HEK293 (cell line): ENCODE measurements around the gene OTOF.

Experiments
- CTCF ChIA-PET: fragments of 350-600 bp; formaldehyde crosslinking; extraction: SDS; loops from one replicate; lab custom pipeline; 2021; ENCODE audit warnings: antibody characterized with exemption; lab: Yijun Ruan, JAX
- POLR2A ChIA-PET: fragments of 300-600 bp; formaldehyde crosslinking; extraction: SDS; loops from one replicate; lab custom pipeline; 2020; ENCODE audit warnings: antibody characterized with exemption, inconsistent platforms; lab: Yijun Ruan, JAX
- H3K27ac ChIP-seq: fragments of 200-500 bp; sonication (Bioruptor generic); 2 replicates; pipeline ENCODE4 v1.5.1; 2014; ENCODE audit warnings: low read depth, low read length, control low read depth, inconsistent platforms; ENCODE audit errors: extremely low read depth
- H3K36me3 ChIP-seq, 2 experiments: fragments of 200-500 bp in 1 of 2; sonication (Bioruptor generic) in 1 of 2; 1 replicate in 1 of 2; 2 replicates in 1 of 2; pipeline ENCODE4 v1.5.1; 2014 to 2017; ENCODE audit warnings: inconsistent platforms in 2 of 2, low read length in 2 of 2; ENCODE audit not compliant: control insufficient read depth in 2 of 2, insufficient read depth in 1 of 2
- H3K4me1 ChIP-seq: fragments of 200-500 bp; sonication (Bioruptor generic); 2 replicates; pipeline ENCODE4 v1.5.1; 2014; ENCODE audit warnings: mild to moderate bottlenecking, low read length, inconsistent platforms; ENCODE audit not compliant: control insufficient read depth, insufficient read depth
- H3K4me3 ChIP-seq: 2 replicates; pipeline ENCODE4 v1.5.1; 2011; ENCODE audit warnings: low read depth, mild to moderate bottlenecking, control low read depth, low read length, moderate library complexity
- H3K9me3 ChIP-seq: fragments of 200-500 bp; sonication (Bioruptor generic); 2 replicates; pipeline ENCODE4 v1.5.1; 2014; ENCODE audit warnings: low read depth, low read length, inconsistent platforms; ENCODE audit not compliant: control insufficient read depth, insufficient read depth
- ATF2 ChIP-seq: fragments of 450-650 bp; formaldehyde crosslinking; IDR thresholded peaks from 2 replicates; pipeline ENCODE4 v1.5.1; 2016; ENCODE audit warnings: missing biosample characterization, missing genetic modification characterization, low read depth
- HOXC10 ChIP-seq: sonication (generic); formaldehyde crosslinking; IDR thresholded peaks from 2 replicates; pipeline ENCODE4 v1.8.1; 2023; ENCODE audit warnings: mild to moderate bottlenecking, missing genetic modification reagents
- KLF10 ChIP-seq: fragments of 450-650 bp; IDR thresholded peaks from 2 replicates; pipeline ENCODE4 v1.5.1; 2018; ENCODE audit warnings: missing biosample characterization, mild to moderate bottlenecking, missing genetic modification characterization
- PRDM4 ChIP-seq: fragments of 450-650 bp; formaldehyde crosslinking; IDR thresholded peaks from 2 replicates; pipeline ENCODE4 v1.5.1; 2017; ENCODE audit warnings: missing biosample characterization, missing genetic modification characterization
- ZBTB10 ChIP-seq: fragments of 450-650 bp; formaldehyde crosslinking; IDR thresholded peaks from 2 replicates; pipeline ENCODE4 v1.5.1; 2016; ENCODE audit warnings: missing biosample characterization, missing genetic modification characterization
- ZBTB48 ChIP-seq: fragments of 450-650 bp; formaldehyde crosslinking; IDR thresholded peaks from 2 replicates; pipeline ENCODE4 v1.5.1; 2016; ENCODE audit warnings: missing biosample characterization, missing genetic modification characterization
- ZFP37 ChIP-seq: fragments of 450-650 bp; formaldehyde crosslinking; IDR thresholded peaks from 2 replicates; pipeline ENCODE4 v1.5.1; 2016; ENCODE audit warnings: missing biosample characterization, missing genetic modification characterization
- ZNF138 ChIP-seq: fragments of 450-650 bp; formaldehyde crosslinking; IDR thresholded peaks from 2 replicates; pipeline ENCODE4 v1.5.1; 2016; ENCODE audit warnings: missing biosample characterization, missing genetic modification characterization, borderline replicate concordance
- ZNF239 ChIP-seq: fragments of 450-650 bp; formaldehyde crosslinking; IDR thresholded peaks from 2 replicates; pipeline ENCODE4 v1.5.1; 2016; ENCODE audit warnings: missing biosample characterization, missing genetic modification characterization
- ZNF248 ChIP-seq: fragments of 450-650 bp; formaldehyde crosslinking; IDR thresholded peaks from 2 replicates; pipeline ENCODE4 v1.5.1; 2017; ENCODE audit warnings: missing biosample characterization, missing genetic modification characterization
- ZNF280C ChIP-seq: fragments of 450-650 bp; formaldehyde crosslinking; IDR thresholded peaks from 2 replicates; pipeline ENCODE4 v1.5.1; 2016; ENCODE audit warnings: missing biosample characterization, missing genetic modification characterization
- ZNF324 ChIP-seq: fragments of 450-650 bp; formaldehyde crosslinking; IDR thresholded peaks from 2 replicates; pipeline ENCODE4 v1.5.1; 2016; ENCODE audit warnings: missing biosample characterization, missing genetic modification characterization
- ZNF341 ChIP-seq: fragments of 450-650 bp; formaldehyde crosslinking; IDR thresholded peaks from 2 replicates; pipeline ENCODE4; 2016; ENCODE audit warnings: low read depth, missing biosample characterization, missing genetic modification characterization
- ZNF362 ChIP-seq: fragments of 450-650 bp; formaldehyde crosslinking; IDR thresholded peaks from 2 replicates; pipeline ENCODE4 v1.5.1; 2016; ENCODE audit warnings: missing biosample characterization, missing genetic modification characterization
- ZNF449 ChIP-seq: fragments of 450-650 bp; formaldehyde crosslinking; IDR thresholded peaks from 2 replicates; pipeline ENCODE4 v1.5.1; 2017; ENCODE audit warnings: missing biosample characterization, mild to moderate bottlenecking, missing genetic modification characterization, moderate library complexity
- ZNF501 ChIP-seq: fragments of 450-650 bp; formaldehyde crosslinking; IDR thresholded peaks from 2 replicates; pipeline ENCODE4 v1.5.1; 2016; ENCODE audit warnings: missing biosample characterization, missing genetic modification characterization
- ZNF521 ChIP-seq: fragments of 450-650 bp; formaldehyde crosslinking; IDR thresholded peaks from 2 replicates; pipeline ENCODE4 v1.5.1; 2017; ENCODE audit warnings: missing biosample characterization, mild to moderate bottlenecking, missing genetic modification characterization
- ZNF600 ChIP-seq: fragments of 450-650 bp; formaldehyde crosslinking; IDR thresholded peaks from 2 replicates; pipeline ENCODE4 v1.5.1; 2016; ENCODE audit warnings: missing biosample characterization, missing genetic modification characterization
- ZNF670 ChIP-seq: fragments of 450-650 bp; formaldehyde crosslinking; IDR thresholded peaks from 2 replicates; pipeline ENCODE4 v1.5.1; 2016; ENCODE audit warnings: missing biosample characterization, missing genetic modification characterization, low read depth
- ZNF692 ChIP-seq: fragments of 450-650 bp; formaldehyde crosslinking; IDR thresholded peaks from 2 replicates; pipeline ENCODE4 v1.5.1; 2016; ENCODE audit warnings: missing biosample characterization, missing genetic modification characterization
- ZNF776 ChIP-seq: fragments of 450-650 bp; formaldehyde crosslinking; IDR thresholded peaks from 2 replicates; pipeline ENCODE4 v1.5.0; 2017; ENCODE audit warnings: missing biosample characterization, missing genetic modification characterization, borderline replicate concordance

OTOF gene

GRCh38 chr2:26507088-26507487, 29.2 kb upstream of the OTOF start:
- no peak overlapping the region for H3K4me3 ChIP-seq
- H3K36me3 ChIP-seq: no peaks in the 10 kb centered on the region
- TF ChIP-seq ZNF600 (tag by site-specific recombination): no peak
- TF ChIP-seq ZNF248: no peak
- no peak for TF ChIP-seq ZNF239
- no peak for TF ChIP-seq ZNF324
- no peak for TF ChIP-seq ZNF501 (tag by site-specific recombination)
- no peak for TF ChIP-seq ZNF776 (tag by site-specific recombination)
- TF ChIP-seq PRDM4 (tag by site-specific recombination): no peak
- peak; percentile 47; the same call in 1 of the 2 replicates for TF ChIP-seq ATF2
- CTCF ChIA-PET: interaction anchor here (0.7 to 2.4 kb wide), 2 partner anchors 71 to 88 kb away, joined by 4 to 9 read pairs; no protein-coding TSS in a partner anchor
- no peaks in the 10 kb centered on the region; the same call in 1 of the 2 replicates for H3K4me1 ChIP-seq
- no peak overlapping the region for H3K27ac ChIP-seq
- POLR2A ChIA-PET: no interaction called here
- no peaks in the 10 kb centered on the region for H3K9me3 ChIP-seq

GRCh38 chr2:26506279-26506678, 28.4 kb upstream of the OTOF start:
- Histone ChIP-seq H3K27ac (no peak overlapping the region), H3K9me3 (no peaks in the 10 kb centered on the region), H3K4me1 (no peaks in the 10 kb centered on the region; the same call in 1 of the 2 replicates), H3K36me3 (no peaks in the 10 kb centered on the region), H3K4me3 (no peak overlapping the region)
- CTCF ChIA-PET: interaction anchor here (2.4 to 5.2 kb wide), 2 partner anchors 71 to 72 kb away, joined by 9 to 42 read pairs; no protein-coding TSS in a partner anchor
- POLR2A ChIA-PET: no interaction called here
- TF ChIP-seq ZFP37: no peak
- TF ChIP-seq ZNF341 (tag by site-specific recombination): no peak
- TF ChIP-seq KLF10 (tag by site-specific recombination): no peak
- TF ChIP-seq ZNF670: no peak
- TF ChIP-seq ZNF362 (tag by site-specific recombination): no peak
- no peak for TF ChIP-seq ZBTB48 (tag by site-specific recombination)
- TF ChIP-seq ZNF138 (tag by site-specific recombination): no peak
- TF ChIP-seq ZNF521 (tag by site-specific recombination): no peak
- no peak for TF ChIP-seq ZBTB10 (tag by site-specific recombination)
- no peak for TF ChIP-seq ZNF692 (tag by site-specific recombination)
- TF ChIP-seq ZNF449 (tag by site-specific recombination): no peak
- TF ChIP-seq ZNF280C (tag by site-specific recombination): no peak
- no peak for TF ChIP-seq HOXC10 (CRISPR knock-in tag)
